RWPE2 (cell line): Measurements from ENCODE around the gene SEMA5A.

Experiments used
- ATAC-seq: fragments of 200-7000 bp; cut with Tn5 transposase; 3 replicates; pipeline ENCODE4 v1.9.1; 2021; ENCODE audit warnings: low read depth
- DNase-seq: peaks from one replicate; pipeline ENCODE4 v3.0.0-alpha.2; 2020; ENCODE audit warnings: low spot score
- H3K27ac ChIP-seq: fragments of 450-650 bp; 2 replicates; pipeline ENCODE4 v1.5.1; 2017; ENCODE audit warnings: mild to moderate bottlenecking; ENCODE audit not compliant: poor library complexity, severe bottlenecking
- H3K27me3 ChIP-seq: fragments of 250-450 bp; sonication (Bioruptor Pico); 2 replicates; pipeline ENCODE4 v1.5.1; 2021; ENCODE audit warnings: mild to moderate bottlenecking, moderate library complexity; ENCODE audit not compliant: insufficient read depth, poor library complexity, severe bottlenecking
- H3K36me3 ChIP-seq: fragments of 250-450 bp; sonication (Bioruptor Pico); 2 replicates; pipeline ENCODE4 v1.5.1; 2020; ENCODE audit warnings: low read depth, mild to moderate bottlenecking, moderate library complexity
- H3K4me1 ChIP-seq: fragments of 250-450 bp; sonication (Bioruptor Pico); 2 replicates; pipeline ENCODE4 v1.5.1; 2021; ENCODE audit warnings: mild to moderate bottlenecking, moderate library complexity; ENCODE audit not compliant: insufficient read depth, poor library complexity, severe bottlenecking
- H3K4me3 ChIP-seq: fragments of 250-450 bp; sonication (Bioruptor Pico); 2 replicates; pipeline ENCODE4 v1.5.1; 2021; ENCODE audit warnings: mild to moderate bottlenecking, moderate library complexity; ENCODE audit not compliant: severe bottlenecking
- H3K9me3 ChIP-seq: fragments of 250-450 bp; sonication (Bioruptor Pico); 2 replicates; pipeline ENCODE4 v1.5.1; 2021; ENCODE audit warnings: mild to moderate bottlenecking, moderate library complexity; ENCODE audit not compliant: severe bottlenecking
- CTCF ChIP-seq: fragments of 450-650 bp; IDR thresholded peaks from one replicate; pipeline ENCODE4 v1.5.1; 2017; ENCODE audit warnings: mild to moderate bottlenecking, moderate library complexity; ENCODE audit not compliant: poor library complexity, severe bottlenecking

Gene SEMA5A

GRCh38 chr5:9126490-9126889 is 419.4 kb downstream of the SEMA5A start:
- DNase-seq (no peak), ATAC-seq (no peak)
- H3K9me3 ChIP-seq = no peaks in the 10 kb centered on the region
- peaks cover 4% of the 10 kb centered on the region for H3K4me1 ChIP-seq
- no peaks in the 10 kb centered on the region for H3K36me3 ChIP-seq
- H3K27ac ChIP-seq = no peak overlapping the region
- TF ChIP-seq CTCF = no peak
- no peak overlapping the region for H3K4me3 ChIP-seq
- no peaks in the 10 kb centered on the region for H3K27me3 ChIP-seq

GRCh38 chr5:9125852-9126251 is 420.0 kb downstream of the SEMA5A start:
- Histone ChIP-seq H3K4me3 (no peak overlapping the region), H3K27me3 (no peaks in the 10 kb centered on the region), H3K27ac (no peak overlapping the region), H3K4me1 (peaks cover 4% of the 10 kb centered on the region), H3K9me3 (no peaks in the 10 kb centered on the region), H3K36me3 (no peaks in the 10 kb centered on the region)
- DNase-seq = no peak
- TF ChIP-seq CTCF = no peak
- no peak for ATAC-seq

- no peak for DNase-seq
- Histone ChIP-seq H3K4me3 (no peak overlapping the region), H3K27me3 (no peaks in the 10 kb centered on the region), H3K36me3 (no peaks in the 10 kb centered on the region), H3K27ac (no peak overlapping the region), H3K9me3 (no peaks in the 10 kb centered on the region), H3K4me1 (peaks cover 4% of the 10 kb centered on the region)
- no peak for TF ChIP-seq CTCF
- no peak for ATAC-seq
Observed at GRCh38 chr5:9124838-9125237, 421.0 kb downstream of the SEMA5A start.

GRCh38 chr5:9124071-9124470 is 421.8 kb downstream of the SEMA5A start:
- DNase-seq (no peak), ATAC-seq (no peak)
- H3K4me1 ChIP-seq = peaks cover 4% of the 10 kb centered on the region
- no peak overlapping the region for H3K4me3 ChIP-seq
- H3K36me3 ChIP-seq = no peaks in the 10 kb centered on the region
- TF ChIP-seq CTCF = no peak
- H3K27me3 ChIP-seq = no peaks in the 10 kb centered on the region
- no peaks in the 10 kb centered on the region for H3K9me3 ChIP-seq
- no peak overlapping the region for H3K27ac ChIP-seq

GRCh38 chr5:9122528-9122927 is 423.3 kb downstream of the SEMA5A start:
- H3K27me3 ChIP-seq = no peaks in the 10 kb centered on the region
- no peak overlapping the region for H3K4me3 ChIP-seq
- TF ChIP-seq CTCF = no peak
- H3K36me3 ChIP-seq = no peaks in the 10 kb centered on the region
- ATAC-seq = no peak
- H3K9me3 ChIP-seq = no peaks in the 10 kb centered on the region
- H3K4me1 ChIP-seq = peaks cover 4% of the 10 kb centered on the region
- H3K27ac ChIP-seq = no peak overlapping the region
- DNase-seq = no peak
